ENCODE measurements around the gene CD300LF. TPM values are rescaled to one million over a fixed set of nuclear protein-coding genes. Genes with fewer than 3 reads are reported as not detected.

CD300LF gene
- polyA plus RNA-seq, 3 donors: 112 to 184 (median 175) TPM

- Histone ChIP-seq H2AFZ (ENCODE audit: insufficient read depth, low read depth, low read length, poor library complexity, severe bottlenecking) (no peak overlapping the region), H3K9ac (ENCODE audit: insufficient read depth, low read length, poor library complexity, severe bottlenecking) (no peak overlapping the region), H3K4me1 (ENCODE audit: control insufficient read depth in 1 of 2, insufficient read depth in 2 of 2, low read length in 2 of 2) (peaks cover 26 to 37% of the 10 kb centered on the region in 2 donors), H3K4me2 (replicated peaks; ENCODE audit: extremely low read depth, low read length, poor library complexity, severe bottlenecking) (no peak overlapping the region), H3K27ac (ENCODE audit: low read depth in 1 of 2, low read length in 2 of 2) (no peak overlapping the region), H3K36me3 (replicated peaks in 1 of 2; ENCODE audit: control insufficient read depth in 1 of 2, insufficient read depth in 2 of 2, low read length in 2 of 2) (no peaks in the 10 kb centered on the region), H3K79me2 (ENCODE audit: insufficient read depth, low read length) (peaks cover 27% of the 10 kb centered on the region), H3K27me3 (ENCODE audit: control insufficient read depth in 2 of 2, insufficient read depth in 2 of 2, low read length in 2 of 2) (no peaks in the 10 kb centered on the region), H3K9me3 (replicated peaks in 1 of 2; ENCODE audit: control insufficient read depth in 1 of 2, insufficient read depth in 1 of 2, low read length in 2 of 2) (no peaks in the 10 kb centered on the region), H4K20me1 (ENCODE audit: insufficient read depth, low read length) (peaks cover 12% of the 10 kb centered on the region), H3K4me3 (replicated peaks in 1 of 3; ENCODE audit: low read depth in 2 of 3, low read length in 3 of 3) (no peak overlapping the region)
- WGBS (ENCODE audit: insufficient coverage): 69% methylated on average over 2 of the region's 4 CpGs
- H3K4me1 Mint-ChIP-seq: peaks cover 33% of the 10 kb centered on the region
- peaks cover 0 to 2% (median 0%) of the 10 kb centered on the region in 7 donors for H3K9me3 Mint-ChIP-seq
- intact Hi-C loops (cut with micrococcal nuclease): no loop called here
- no peak overlapping the region for H3K27ac Mint-ChIP-seq
- DNase-seq: no peak
- H3K4me3 Mint-ChIP-seq: no peak overlapping the region
- H3K27me3 Mint-ChIP-seq (ENCODE audit: low read depth in 3 of 3): peaks cover 1 to 8% (median 5%) of the 10 kb centered on the region in 3 donors
- no peak for TF ChIP-seq CTCF (IDR thresholded peaks at IDR 0.05)
- peaks cover 2 to 3% of the 10 kb centered on the region in 2 donors for H3K36me3 Mint-ChIP-seq
These were observed 2.4 kb upstream of the CD300LF start for GRCh38 chr17:74715144-74715543.

GRCh38 chr17:74713171-74713755, 540 bp upstream of the CD300LF start:
- TF ChIP-seq CTCF (IDR thresholded peaks at IDR 0.05): no peak
- Histone ChIP-seq H3K9ac (ENCODE audit: insufficient read depth, low read length, poor library complexity, severe bottlenecking) (peak overlapping the region; percentile 86), H4K20me1 (ENCODE audit: insufficient read depth, low read length) (peaks cover 30% of the 10 kb centered on the region), H3K9me3 (replicated peaks in 1 of 2; ENCODE audit: control insufficient read depth in 1 of 2, insufficient read depth in 1 of 2, low read length in 2 of 2) (no peaks in the 10 kb centered on the region), H3K36me3 (replicated peaks in 1 of 2; ENCODE audit: control insufficient read depth in 1 of 2, insufficient read depth in 2 of 2, low read length in 2 of 2) (no peaks in the 10 kb centered on the region), H2AFZ (ENCODE audit: insufficient read depth, low read depth, low read length, poor library complexity, severe bottlenecking) (no peak overlapping the region), H3K79me2 (ENCODE audit: insufficient read depth, low read length) (peaks cover 45% of the 10 kb centered on the region), H3K4me3 (replicated peaks in 1 of 3; ENCODE audit: low read depth in 2 of 3, low read length in 3 of 3) (peak overlapping the region in 1 of 3 experiments; percentile 95), H3K4me2 (replicated peaks; ENCODE audit: extremely low read depth, low read length, poor library complexity, severe bottlenecking) (peak overlapping the region; percentile 94), H3K27me3 (ENCODE audit: control insufficient read depth in 2 of 2, insufficient read depth in 2 of 2, low read length in 2 of 2) (no peaks in the 10 kb centered on the region), H3K4me1 (ENCODE audit: control insufficient read depth in 1 of 2, insufficient read depth in 2 of 2, low read length in 2 of 2) (peaks cover 35 to 56% of the 10 kb centered on the region in 2 donors), H3K27ac (ENCODE audit: low read depth in 1 of 2, low read length in 2 of 2) (peak overlapping the region; percentile 83 to 90)
- Mint-ChIP-seq H3K36me3 (peaks cover 10 to 14% of the 10 kb centered on the region in 2 donors), H3K27me3 (ENCODE audit: low read depth in 3 of 3) (peaks cover 1 to 6% (median 5%) of the 10 kb centered on the region in 3 donors), H3K4me1 (peaks cover 51% of the 10 kb centered on the region), H3K4me3 (peak overlapping the region; percentile 96 to 100), H3K27ac (peak overlapping the region; percentile 97 to 99 (median 98)), H3K9me3 (peaks cover 0 to 2% (median 0%) of the 10 kb centered on the region in 7 donors)
- peak; percentile 74 to 88 (median 78) for DNase-seq
- WGBS (ENCODE audit: insufficient coverage): 92% methylated on average over 4 of the region's 12 CpGs
- intact Hi-C loops (cut with micrococcal nuclease): loop anchor here (2.0 to 5.0 kb wide), 3 partner anchors 22 to 41 kb away; no protein-coding TSS in a partner anchor

All from CD14-positive monocyte (primary cell).